Trophoblast cell (in vitro differentiated cells and primary cell): Measurements from ENCODE around the gene CEACAM16.
"Not testable (repeated sequence)": the region's sequence is repeated elsewhere in the genome, so short reads cannot be mapped to it uniquely, and the experiment has no call there.

ENCODE experiments used
- DNase-seq, 2 donors: peaks; one replicate each; pipeline ENCODE4 v3.0.0-alpha.2; 2016
- H2AFZ ChIP-seq: 2 replicates; pipeline ENCODE4 v1.6.1; 2013; ENCODE audit warnings: low read length, moderate library complexity, mild to moderate bottlenecking; ENCODE audit not compliant: insufficient read depth, poor library complexity
- H2AK5ac ChIP-seq: 2 replicates; pipeline ENCODE4 v1.6.1; 2013; ENCODE audit warnings: mild to moderate bottlenecking, low read length
- H2BK120ac ChIP-seq: 2 replicates; pipeline ENCODE4 v1.6.1; 2013; ENCODE audit warnings: low read length, mild to moderate bottlenecking, moderate library complexity; ENCODE audit not compliant: insufficient read depth, poor library complexity
- H2BK12ac ChIP-seq: 2 replicates; pipeline ENCODE4 v1.6.1; 2013; ENCODE audit warnings: mild to moderate bottlenecking, low read length, moderate library complexity
- H2BK5ac ChIP-seq: 2 replicates; pipeline ENCODE4 v1.6.1; 2013; ENCODE audit warnings: low read length, low read depth, moderate library complexity, mild to moderate bottlenecking; ENCODE audit not compliant: poor library complexity
- H3K14ac ChIP-seq: 2 replicates; pipeline ENCODE4 v1.6.1; 2013; ENCODE audit warnings: mild to moderate bottlenecking, low read length
- H3K18ac ChIP-seq: 2 replicates; pipeline ENCODE4 v1.6.1; 2013; ENCODE audit warnings: mild to moderate bottlenecking, low read length
- H3K23ac ChIP-seq: 2 replicates; pipeline ENCODE4 v1.6.1; 2013; ENCODE audit warnings: low read length
- H3K27ac ChIP-seq: 2 replicates; pipeline ENCODE4 v1.5.1; 2013; ENCODE audit warnings: low read depth, mild to moderate bottlenecking, inconsistent platforms, low read length, moderate library complexity
- H3K27me3 ChIP-seq: 2 replicates; pipeline ENCODE4 v1.6.1; 2013; ENCODE audit warnings: inconsistent platforms, mild to moderate bottlenecking, low read length, moderate library complexity; ENCODE audit not compliant: insufficient read depth
- H3K36me3 ChIP-seq, 2 experiments: 1 replicate in 1 of 2; 2 replicates in 1 of 2; pipeline ENCODE4 v1.6.1; 2013; ENCODE audit warnings: low read length in 2 of 2, mild to moderate bottlenecking in 2 of 2, moderate library complexity in 1 of 2; ENCODE audit not compliant: insufficient read depth in 2 of 2, control insufficient read depth in 1 of 2
- H3K4ac ChIP-seq: 2 replicates; pipeline ENCODE4 v1.6.1; 2013; ENCODE audit warnings: low read depth, mild to moderate bottlenecking, low read length, moderate library complexity
- H3K4me1 ChIP-seq, 2 experiments: 1 replicate in 1 of 2; 2 replicates in 1 of 2; pipeline ENCODE4 v1.6.1; 2013; ENCODE audit warnings: low read length in 2 of 2, mild to moderate bottlenecking in 2 of 2, moderate library complexity in 1 of 2; ENCODE audit not compliant: insufficient read depth in 2 of 2, control insufficient read depth in 1 of 2
- H3K4me2 ChIP-seq: 2 replicates; pipeline ENCODE4 v1.6.1; 2013; ENCODE audit warnings: inconsistent platforms, mild to moderate bottlenecking, low read length, moderate library complexity
- H3K4me3 ChIP-seq: 2 replicates; pipeline ENCODE4 v1.5.1; 2013; ENCODE audit warnings: mild to moderate bottlenecking, low read depth, low read length, inconsistent platforms
- H3K79me1 ChIP-seq: one replicate; pipeline ENCODE4 v1.6.1; 2013; ENCODE audit warnings: low read length
- H3K79me2 ChIP-seq: 2 replicates; pipeline ENCODE4 v1.6.1; 2013; ENCODE audit warnings: low read length, mild to moderate bottlenecking; ENCODE audit not compliant: control insufficient read depth, insufficient read depth, poor library complexity
- H3K9ac ChIP-seq: 2 replicates; pipeline ENCODE4 v1.6.1; 2013; ENCODE audit warnings: mild to moderate bottlenecking, low read length
- H3K9me3 ChIP-seq: 2 replicates; pipeline ENCODE4 v1.6.1; 2013; ENCODE audit warnings: low read depth, mild to moderate bottlenecking, control low read depth, inconsistent platforms, low read length; ENCODE audit not compliant: insufficient read depth
- H4K12ac ChIP-seq: 2 replicates; pipeline ENCODE4 v1.6.1; 2013; ENCODE audit warnings: low read depth, mild to moderate bottlenecking, low read length, moderate library complexity
- H4K8ac ChIP-seq: 2 replicates; pipeline ENCODE4 v1.6.1; 2013; ENCODE audit warnings: low read depth, mild to moderate bottlenecking, low read length, moderate library complexity
- H4K91ac ChIP-seq: one replicate; pipeline ENCODE4 v1.6.1; 2013; ENCODE audit warnings: low read depth, mild to moderate bottlenecking, low read length, moderate library complexity
- WGBS: extraction: QIAGEN DNeasy Blood & Tissue Kit; methylation state at CpG from one replicate; pipeline ENCODE4 v1.1.7; 2013; ENCODE audit warnings: missing lambda C conversion rate; ENCODE audit not compliant: insufficient read length, insufficient coverage; ENCODE audit errors: extremely low coverage; 5-methylcytosine and 5-hydroxymethylcytosine counted together

The CEACAM16 gene

DNA sequence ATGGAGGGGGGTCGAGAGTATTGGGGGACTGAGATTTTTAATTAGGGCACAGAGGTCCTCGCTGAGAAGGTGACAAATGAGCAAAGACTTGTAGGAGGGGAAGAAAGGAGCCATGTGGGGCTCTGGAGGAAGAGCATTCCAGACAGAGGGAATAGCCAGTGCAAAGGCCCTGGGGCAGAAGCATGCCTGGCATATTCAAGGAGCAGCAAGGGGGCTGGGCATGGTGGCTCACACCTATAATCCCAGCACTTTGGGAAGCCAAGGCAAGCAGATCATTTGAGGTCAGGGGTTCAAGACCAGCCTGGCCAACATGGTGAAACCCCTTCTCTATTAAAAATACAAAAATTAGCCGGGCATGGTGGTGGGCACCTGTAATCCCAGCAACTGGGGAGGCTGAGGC lies 14.6 kb upstream of the CEACAM16 start:
- whole genome bisulfite sequencing = 100% methylated on average over 1 of the region's 3 CpGs

DNA sequence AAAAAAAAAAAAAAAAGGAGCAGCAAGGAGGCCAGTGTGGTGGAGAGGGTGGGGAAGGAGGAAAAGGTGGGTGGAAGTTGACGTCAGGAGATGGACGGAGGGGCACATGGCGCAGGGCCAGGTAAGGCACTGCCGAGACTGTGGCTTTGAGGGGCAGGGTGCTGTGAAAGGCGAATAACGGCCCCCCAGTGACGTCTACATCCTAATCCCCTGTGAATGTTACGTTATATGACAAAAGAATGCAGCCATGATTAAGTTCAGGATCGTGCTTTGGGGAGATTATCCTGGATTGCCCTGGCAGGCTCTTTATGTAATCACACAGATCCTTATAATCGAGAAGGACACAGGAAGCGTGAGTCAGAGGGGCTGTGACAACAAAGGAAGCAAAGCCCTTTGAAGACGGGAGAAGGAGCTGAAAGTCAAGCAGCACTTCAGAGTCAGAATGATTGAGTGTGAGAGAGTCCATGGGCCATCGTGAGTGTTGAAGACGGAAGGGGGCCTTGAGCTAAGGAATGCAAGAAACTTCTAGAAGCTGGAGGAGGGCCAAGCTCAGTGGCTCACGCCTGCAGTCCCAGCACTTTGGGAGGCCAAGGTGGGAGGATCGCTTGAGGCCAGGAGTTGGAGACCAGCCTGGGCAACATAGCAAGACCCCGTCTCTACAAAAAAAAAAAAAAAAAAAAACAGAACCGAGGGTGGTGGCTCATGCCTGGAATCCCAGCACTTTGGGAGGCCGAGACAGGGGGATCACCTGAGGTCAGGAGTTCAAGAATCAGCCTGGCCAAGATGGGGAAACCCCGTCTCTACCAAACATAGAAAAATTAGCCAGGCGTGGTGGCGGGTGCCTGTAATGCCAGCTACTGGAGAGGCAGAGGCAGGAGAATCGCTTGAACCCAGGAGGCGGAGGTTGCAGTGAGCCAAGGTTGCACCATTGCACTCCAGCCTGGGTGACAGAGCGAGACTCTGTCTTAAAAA lies 13.8 kb upstream of the CEACAM16 start:
- no peak overlapping the region for H3K23ac ChIP-seq
- H3K18ac ChIP-seq = no peak overlapping the region
- no peak overlapping the region for H3K4ac ChIP-seq
- H3K27ac ChIP-seq = no peak overlapping the region
- no peak overlapping the region for H4K8ac ChIP-seq
- H3K4me2 ChIP-seq = no peak overlapping the region
- WGBS = no CpG with 5 or more reads among the region's 25 CpGs
- no peaks in the 10 kb centered on the region for H3K36me3 ChIP-seq
- no peak overlapping the region for H2BK5ac ChIP-seq
- no peak overlapping the region for H2BK120ac ChIP-seq
- H2BK12ac ChIP-seq = no peak overlapping the region
- no peaks in the 10 kb centered on the region for H3K9me3 ChIP-seq
- no peak overlapping the region for H3K9ac ChIP-seq
- H4K12ac ChIP-seq = no peak overlapping the region
- no peaks in the 10 kb centered on the region for H3K79me1 ChIP-seq
- no peaks in the 10 kb centered on the region for H3K79me2 ChIP-seq
- no peak overlapping the region for H4K91ac ChIP-seq
- H3K14ac ChIP-seq = no peak overlapping the region
- DNase-seq = no peak
- H3K4me3 ChIP-seq = no peak overlapping the region
- H3K27me3 ChIP-seq = no peaks in the 10 kb centered on the region
- no peaks in the 10 kb centered on the region for H3K4me1 ChIP-seq
- no peak overlapping the region for H2AK5ac ChIP-seq
- H2AFZ ChIP-seq = no peak overlapping the region

More for the DNA sequence above, 14.6 kb upstream of the CEACAM16 start:
- not testable (repeated sequence) for H3K9me3 ChIP-seq, H2AFZ ChIP-seq, H2BK12ac ChIP-seq, H3K4ac ChIP-seq, H3K4me2 ChIP-seq, H3K9ac ChIP-seq, H3K14ac ChIP-seq, DNase-seq, H3K18ac ChIP-seq, H3K4me1 ChIP-seq, H3K79me2 ChIP-seq, H3K36me3 ChIP-seq, H3K27ac ChIP-seq, H2BK120ac ChIP-seq, H3K4me3 ChIP-seq, H3K27me3 ChIP-seq, H4K12ac ChIP-seq, H4K8ac ChIP-seq, H2BK5ac ChIP-seq, H4K91ac ChIP-seq, H2AK5ac ChIP-seq, H3K79me1 ChIP-seq, H3K23ac ChIP-seq

- H4K8ac ChIP-seq = no peak overlapping the region
- H3K27me3 ChIP-seq = no peaks in the 10 kb centered on the region
- no peak overlapping the region for H3K4ac ChIP-seq
- H3K4me3 ChIP-seq = no peak overlapping the region
- WGBS = no CpG with 5 or more reads among the region's 4 CpGs
- no peak overlapping the region for H2AFZ ChIP-seq
- no peak overlapping the region for H2BK120ac ChIP-seq
- H3K27ac ChIP-seq = no peak overlapping the region
- no peaks in the 10 kb centered on the region for H3K79me2 ChIP-seq
- no peaks in the 10 kb centered on the region for H3K4me1 ChIP-seq
- no peak overlapping the region for H2AK5ac ChIP-seq
- no peaks in the 10 kb centered on the region for H3K79me1 ChIP-seq
- H3K23ac ChIP-seq = no peak overlapping the region
- H2BK12ac ChIP-seq = no peak overlapping the region
- no peak overlapping the region for H3K4me2 ChIP-seq
- no peaks in the 10 kb centered on the region for H3K9me3 ChIP-seq
- H3K9ac ChIP-seq = no peak overlapping the region
- H2BK5ac ChIP-seq = no peak overlapping the region
- H3K36me3 ChIP-seq = no peaks in the 10 kb centered on the region
- H3K18ac ChIP-seq = no peak overlapping the region
- no peak overlapping the region for H4K91ac ChIP-seq
- no peak overlapping the region for H4K12ac ChIP-seq
- DNase-seq = no peak
- no peak overlapping the region for H3K14ac ChIP-seq
Observed at GRCh38 chr19:44685877-44686276, 13.1 kb upstream of the CEACAM16 start.

DNA sequence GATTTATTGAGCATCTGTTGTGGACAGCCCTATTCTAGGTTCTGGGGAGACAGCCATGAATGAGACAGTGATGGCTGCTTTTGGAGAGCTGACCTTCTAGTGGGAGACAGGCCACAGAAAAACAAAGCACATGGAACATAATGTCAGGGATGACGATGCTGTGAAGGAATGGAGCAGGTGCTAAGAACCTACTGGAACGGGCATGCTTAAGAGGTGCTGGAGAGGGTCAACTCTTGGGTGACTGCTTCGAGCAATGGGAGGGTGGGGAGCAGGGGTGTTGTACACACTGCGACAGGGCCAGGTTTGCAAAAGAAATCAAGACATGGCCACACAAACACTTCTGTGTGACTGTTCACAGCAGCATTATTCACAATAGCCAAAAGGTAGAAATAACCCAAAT lies 12.1 kb upstream of the CEACAM16 start:
- Histone ChIP-seq H2BK12ac (no peak overlapping the region), H3K79me2 (no peaks in the 10 kb centered on the region), H3K4me1 (peaks cover 0 to under 1% of the 10 kb centered on the region in 2 experiments), H2AK5ac (no peak overlapping the region), H4K91ac (no peak overlapping the region), H3K18ac (no peak overlapping the region), H2BK5ac (no peak overlapping the region), H3K9me3 (no peaks in the 10 kb centered on the region), H3K4ac (no peak overlapping the region), H2BK120ac (no peak overlapping the region), H3K27ac (no peak overlapping the region), H4K8ac (no peak overlapping the region), H3K14ac (no peak overlapping the region), H3K23ac (no peak overlapping the region), H3K36me3 (no peaks in the 10 kb centered on the region), H2AFZ (no peak overlapping the region), H3K27me3 (no peaks in the 10 kb centered on the region), H3K9ac (no peak overlapping the region), H3K4me2 (no peak overlapping the region), H4K12ac (no peak overlapping the region), H3K4me3 (no peak overlapping the region), H3K79me1 (no peaks in the 10 kb centered on the region)
- no CpG with 5 or more reads among the region's 4 CpGs for WGBS
- DNase-seq = no peak
